Amniotic epithelial cell (primary cell): ENCODE data around the gene ST7.
"Not testable (repeated sequence)": the region's sequence is repeated elsewhere in the genome, so short reads cannot be mapped to it uniquely, and the experiment has no call there.

Experiments used
- DNase-seq: peaks from one replicate; pipeline ENCODE4 v3.0.0-alpha.2; 2010; ENCODE audit warnings: low read depth

Gene ST7, protein sequence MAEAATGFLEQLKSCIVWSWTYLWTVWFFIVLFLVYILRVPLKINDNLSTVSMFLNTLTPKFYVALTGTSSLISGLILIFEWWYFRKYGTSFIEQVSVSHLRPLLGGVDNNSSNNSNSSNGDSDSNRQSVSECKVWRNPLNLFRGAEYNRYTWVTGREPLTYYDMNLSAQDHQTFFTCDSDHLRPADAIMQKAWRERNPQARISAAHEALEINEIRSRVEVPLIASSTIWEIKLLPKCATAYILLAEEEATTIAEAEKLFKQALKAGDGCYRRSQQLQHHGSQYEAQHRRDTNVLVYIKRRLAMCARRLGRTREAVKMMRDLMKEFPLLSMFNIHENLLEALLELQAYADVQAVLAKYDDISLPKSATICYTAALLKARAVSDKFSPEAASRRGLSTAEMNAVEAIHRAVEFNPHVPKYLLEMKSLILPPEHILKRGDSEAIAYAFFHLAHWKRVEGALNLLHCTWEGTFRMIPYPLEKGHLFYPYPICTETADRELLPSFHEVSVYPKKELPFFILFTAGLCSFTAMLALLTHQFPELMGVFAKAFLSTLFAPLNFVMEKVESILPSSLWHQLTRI

GRCh38 chr7:116953372-116953905 is at the start of gene ST7:
Gene ST7, plus strand, starts transcription at chr7:116953501. Its CDS starts 40 bp downstream, at chr7:116953541.
- peak; percentile 70 for DNase-seq

- DNase-seq: no peak
Measured at GRCh38 chr7:116906391-116906790, 46.9 kb upstream of the ST7 start.

DNA sequence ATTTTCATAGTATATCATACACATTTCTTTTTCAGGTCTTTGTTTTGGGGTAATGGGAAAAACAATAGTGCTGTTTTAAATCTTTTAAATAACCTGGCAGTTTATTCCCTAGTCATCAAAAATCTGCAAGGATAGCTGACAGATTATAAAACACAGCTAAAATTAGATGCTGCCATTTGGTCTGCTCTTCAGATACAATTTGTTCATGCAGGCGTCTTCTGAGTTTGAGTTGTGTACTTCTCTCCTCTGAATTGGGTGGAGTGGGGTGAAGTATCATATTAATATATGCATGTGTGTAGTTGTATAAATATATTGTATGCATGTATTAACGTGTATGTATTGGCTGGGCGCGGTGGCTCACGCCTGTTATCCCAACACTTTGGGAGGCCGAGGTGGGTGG is 42.9 kb upstream of the ST7 start:
- DNase-seq: no peak

- DNase-seq: peak; percentile 40
Measured at GRCh38 chr7:116911801-116912200, 41.5 kb upstream of the ST7 start.

- no peak for DNase-seq
Measured at GRCh38 chr7:116912269-116912909, 40.9 kb upstream of the ST7 start.

GRCh38 chr7:116918704-116919103 is 34.6 kb upstream of the ST7 start:
- DNase-seq: peak; percentile 73

DNA sequence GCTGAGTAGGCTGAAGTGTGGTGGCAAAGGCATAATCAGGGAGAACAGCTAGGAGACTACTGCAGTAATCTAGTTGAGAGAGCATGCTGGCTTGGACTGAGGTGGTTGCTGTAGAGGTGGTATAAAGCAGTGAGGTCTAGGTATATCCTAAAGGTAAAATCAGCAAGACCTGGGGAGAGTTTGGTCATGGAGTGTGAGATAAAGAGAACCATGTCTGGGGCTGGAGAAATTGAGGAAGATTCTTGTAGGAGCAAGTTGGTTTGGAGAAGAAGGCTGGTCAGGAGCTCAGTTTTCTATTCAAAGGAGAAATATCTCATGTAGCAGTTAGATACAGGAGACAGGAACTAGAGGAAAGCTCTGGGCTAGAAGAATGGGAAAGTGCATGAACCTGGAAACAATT is 32.9 kb upstream of the ST7 start:
- DNase-seq: no peak

- DNase-seq: no peak
Measured at GRCh38 chr7:116922545-116922944, 30.8 kb upstream of the ST7 start.

GRCh38 chr7:116924741-116925140 is 28.6 kb upstream of the ST7 start:
- peak; percentile 78 for DNase-seq

DNA sequence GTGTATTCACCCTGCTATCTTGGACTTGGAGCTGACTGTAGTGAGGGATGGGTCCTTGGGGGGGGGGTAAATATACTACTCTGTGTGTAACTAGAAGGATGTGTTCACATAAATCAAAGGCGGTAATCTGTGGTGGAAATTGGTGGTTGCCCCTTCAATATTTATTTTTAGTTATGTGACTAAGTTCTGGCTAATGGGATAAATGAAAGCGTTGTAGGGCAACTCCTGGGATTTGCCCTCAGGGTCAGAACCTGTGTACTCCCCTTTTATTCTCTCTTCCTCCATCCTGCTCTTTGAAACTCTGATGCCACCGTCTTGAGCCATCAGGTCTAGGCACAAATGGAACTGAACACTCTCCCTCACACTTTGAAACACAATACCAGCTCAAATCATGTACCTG is 24.3 kb upstream of the ST7 start:
- DNase-seq: no peak

DNA sequence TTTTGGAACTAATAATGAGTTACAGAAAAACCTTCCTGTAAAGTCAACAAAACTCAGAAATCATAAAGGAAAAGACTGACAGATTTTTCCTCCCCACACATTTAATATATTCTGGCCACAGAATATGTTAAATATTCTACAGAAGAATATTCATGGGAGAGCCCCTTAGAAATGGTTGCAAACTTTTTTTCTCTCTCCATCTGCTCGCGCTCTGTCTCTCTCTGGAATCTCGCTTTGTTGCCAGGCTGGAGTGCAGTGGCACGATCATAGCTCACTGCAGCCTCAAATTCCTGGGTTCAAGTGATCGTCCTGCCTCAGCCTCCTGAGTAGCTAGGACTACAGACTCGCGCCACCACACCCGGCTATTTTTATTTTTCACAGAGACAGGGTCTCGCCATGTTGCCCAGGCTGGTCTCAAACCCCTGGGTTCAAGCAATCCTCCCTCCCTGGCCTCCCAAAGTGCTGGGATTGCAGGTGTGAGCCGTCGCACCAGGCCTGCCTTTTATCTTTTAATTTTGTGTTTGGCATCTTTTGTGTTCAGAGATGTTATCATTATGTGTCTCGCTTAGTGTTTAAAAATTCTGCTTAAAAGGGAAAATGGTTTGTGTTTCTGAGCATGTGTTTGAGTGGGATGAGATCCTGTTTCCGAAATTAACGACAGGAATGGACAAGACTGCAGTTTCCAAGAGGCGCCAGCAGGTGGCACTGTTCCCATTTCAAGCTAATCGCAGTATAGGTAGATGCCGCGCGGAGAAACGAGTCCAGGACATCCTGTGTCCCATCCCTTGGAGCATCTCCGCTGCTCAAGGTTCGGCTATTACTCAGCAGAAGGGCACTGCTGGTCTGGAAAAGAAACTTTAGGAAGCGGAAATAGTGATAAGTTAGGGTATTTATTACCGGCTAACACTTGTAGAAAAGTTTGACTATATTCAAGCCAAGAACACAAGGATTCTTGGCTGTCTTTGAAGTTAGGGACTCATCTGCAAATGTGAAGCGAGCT is 23.1 kb upstream of the ST7 start:
- DNase-seq: peak; percentile 61

DNA sequence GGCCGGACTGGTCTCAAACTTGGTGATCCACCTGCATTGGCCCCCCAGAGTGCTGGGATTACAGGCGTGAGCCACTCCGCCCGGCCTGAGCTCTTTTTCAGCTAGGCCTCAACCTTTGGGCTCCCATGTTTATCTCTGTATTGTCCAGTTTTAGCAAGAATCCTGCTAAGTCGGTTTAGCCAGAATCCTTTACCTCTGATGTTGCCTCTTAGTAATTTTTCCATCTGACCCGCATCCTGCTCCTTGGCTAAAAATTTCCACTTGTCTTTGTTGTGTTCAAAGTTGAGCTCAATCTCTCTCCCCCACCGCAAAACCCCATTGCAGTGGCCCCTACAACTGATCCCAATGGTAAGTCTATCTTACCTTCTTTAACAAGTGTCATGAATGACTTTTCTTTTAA is 20.7 kb upstream of the ST7 start:
- DNase-seq: no peak

DNA sequence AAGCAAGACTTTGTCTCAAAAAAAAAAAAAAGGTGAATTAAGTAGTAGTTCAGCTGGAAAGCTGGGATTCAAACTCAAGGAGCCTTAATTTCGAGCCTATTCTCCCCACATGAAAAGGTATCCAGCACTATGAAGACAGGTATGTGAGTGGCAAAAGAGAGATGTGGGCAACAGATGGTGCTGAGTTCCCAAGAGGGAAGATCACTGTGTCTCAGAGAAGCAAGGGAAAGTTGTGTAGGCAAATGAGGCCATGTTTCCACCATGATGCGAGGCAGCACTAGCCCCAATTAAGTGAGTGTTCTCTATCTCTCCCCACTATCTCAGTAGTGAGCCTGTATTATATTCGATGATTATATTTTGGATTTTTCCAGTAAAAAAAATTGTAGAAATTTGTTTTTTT is 19.8 kb upstream of the ST7 start:
- DNase-seq: no peak

- no peak for DNase-seq
Measured at GRCh38 chr7:116934580-116934979, 18.7 kb upstream of the ST7 start.

DNA sequence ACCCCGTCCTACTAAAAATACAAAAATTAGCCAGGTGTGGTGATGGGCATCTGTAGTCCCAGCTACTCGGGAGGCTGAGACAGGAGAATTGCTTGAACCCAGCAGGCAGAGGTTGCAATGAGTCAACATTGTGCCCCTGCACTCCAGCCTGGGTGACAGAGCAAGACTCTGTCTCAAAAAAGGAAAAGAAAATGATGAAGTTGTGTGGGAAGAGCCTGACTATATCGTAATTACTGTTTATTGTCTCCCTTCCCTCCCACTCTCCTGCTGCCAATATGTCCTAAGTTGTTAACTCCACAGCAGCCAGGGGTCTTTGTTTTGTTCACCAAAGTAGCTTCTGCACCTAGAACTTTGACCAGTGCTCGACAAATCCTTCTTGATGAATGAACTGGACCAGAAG is 16.5 kb upstream of the ST7 start:
- DNase-seq: not testable (repeated sequence)

DNA sequence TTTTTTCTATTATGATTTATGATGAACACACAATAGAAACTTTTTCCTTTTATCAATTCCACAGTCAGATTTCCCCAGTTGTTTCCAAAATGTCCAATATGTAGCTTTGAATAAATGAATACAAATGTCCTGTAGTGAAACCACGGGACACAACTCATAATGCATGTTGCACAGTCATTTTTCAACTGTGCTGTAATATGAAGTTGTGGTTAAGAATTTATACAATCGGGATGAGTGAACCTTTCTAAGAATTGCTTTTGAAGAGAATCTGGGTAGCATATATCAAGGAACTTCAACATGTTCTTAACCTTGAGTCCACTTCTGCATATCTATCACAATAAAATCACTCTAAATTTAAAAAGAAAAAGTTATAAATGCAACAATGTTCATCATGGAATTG is 14.6 kb upstream of the ST7 start:
- DNase-seq: peak; percentile 7

- DNase-seq: no peak
Measured at GRCh38 chr7:116940689-116941370, 12.5 kb upstream of the ST7 start.

- DNase-seq: no peak
Measured at GRCh38 chr7:116942504-116942903, 10.8 kb upstream of the ST7 start.

- DNase-seq: peak; percentile 51
Measured at GRCh38 chr7:116948934-116949333, 4.4 kb upstream of the ST7 start.

- no peak for DNase-seq
Measured at GRCh38 chr7:116949941-116950801, 3.1 kb upstream of the ST7 start.
